ENCODE measurements around the gene SNX6.
"Not testable (repeated sequence)": the region's sequence is repeated elsewhere in the genome, so short reads cannot be mapped to it uniquely, and the experiment has no call there.

SNX6 gene

GRCh38 chr14:34634360-34634771 is 4.4 kb upstream of the SNX6 start:
- DNase-seq (ENCODE audit: low spot score) = not testable (repeated sequence)

- DNase-seq (ENCODE audit: low spot score) = no peak
These were observed 3.8 kb upstream of the SNX6 start for GRCh38 chr14:34633742-34634141.

- DNase-seq (ENCODE audit: low spot score) = no peak
These were observed 2.5 kb upstream of the SNX6 start for GRCh38 chr14:34632411-34632978.

- DNase-seq (ENCODE audit: low spot score) = no peak
These were observed 648 bp downstream of the SNX6 start for GRCh38 chr14:34629344-34629656.

DNA sequence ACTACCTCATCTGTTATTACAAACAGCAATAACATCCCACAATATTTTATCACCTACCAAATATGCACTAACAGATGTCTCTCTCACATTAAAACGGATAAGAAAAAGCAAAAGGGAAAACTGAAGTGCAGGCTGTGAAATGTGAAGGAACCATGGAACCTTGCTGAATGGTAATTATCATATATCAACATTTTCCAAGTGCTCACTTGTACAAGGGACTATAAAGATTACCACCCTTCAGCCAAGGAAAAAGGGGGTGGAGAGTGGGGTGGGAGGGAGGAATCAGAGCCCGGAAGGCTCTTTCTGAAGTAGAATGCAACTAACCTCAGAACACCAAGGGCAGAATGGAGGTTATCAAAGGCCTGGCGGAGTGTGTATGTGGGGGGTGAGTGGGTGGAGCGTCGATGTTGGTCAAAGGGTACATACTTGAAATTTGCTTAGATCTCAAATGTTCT is 1.2 kb downstream of the SNX6 start:
- DNase-seq (ENCODE audit: low spot score) = peak; percentile 24

DNA sequence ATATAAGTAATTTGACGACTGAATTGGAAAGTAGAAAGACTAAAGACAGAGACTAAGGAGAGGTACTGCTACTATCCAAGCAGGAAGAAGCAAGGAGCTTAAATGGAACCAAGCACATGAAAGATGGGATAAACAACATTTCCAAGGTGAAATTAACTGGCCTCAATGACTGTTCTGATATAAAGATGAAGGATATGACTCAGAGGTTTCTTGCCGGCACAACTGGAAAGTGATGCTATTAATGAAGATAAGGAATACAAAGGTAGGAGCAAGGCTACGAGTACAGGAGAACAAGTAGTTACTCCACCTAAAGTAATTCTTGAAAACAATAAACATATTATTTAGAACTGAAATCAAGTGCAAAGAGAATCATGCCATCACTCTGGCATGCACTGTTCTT is 6.4 kb downstream of the SNX6 start:
- no peak for DNase-seq (ENCODE audit: low spot score)

DNA sequence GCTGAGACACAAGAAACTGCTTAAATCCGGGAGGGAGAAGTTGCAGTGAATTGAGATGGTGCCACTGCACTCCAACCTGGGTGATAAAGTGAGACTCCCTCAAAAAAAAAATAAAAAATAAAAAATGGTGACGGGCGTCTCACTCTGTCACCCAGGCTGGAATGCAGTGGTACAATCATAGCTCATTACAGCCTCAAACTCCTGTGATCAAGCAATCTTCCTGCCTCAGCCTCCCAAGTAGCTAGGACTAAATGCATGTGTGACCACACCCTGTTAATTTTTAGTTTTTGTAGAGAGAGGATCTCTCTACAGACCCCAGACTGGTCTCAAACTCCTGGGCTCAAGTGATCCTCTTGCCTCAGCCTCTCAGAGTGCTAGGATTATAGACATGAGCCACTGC is 9.1 kb downstream of the SNX6 start:
- no peak for DNase-seq (ENCODE audit: low spot score)

GRCh38 chr14:34620115-34620514 is 9.8 kb downstream of the SNX6 start:
- DNase-seq (ENCODE audit: low spot score) = no peak

DNA sequence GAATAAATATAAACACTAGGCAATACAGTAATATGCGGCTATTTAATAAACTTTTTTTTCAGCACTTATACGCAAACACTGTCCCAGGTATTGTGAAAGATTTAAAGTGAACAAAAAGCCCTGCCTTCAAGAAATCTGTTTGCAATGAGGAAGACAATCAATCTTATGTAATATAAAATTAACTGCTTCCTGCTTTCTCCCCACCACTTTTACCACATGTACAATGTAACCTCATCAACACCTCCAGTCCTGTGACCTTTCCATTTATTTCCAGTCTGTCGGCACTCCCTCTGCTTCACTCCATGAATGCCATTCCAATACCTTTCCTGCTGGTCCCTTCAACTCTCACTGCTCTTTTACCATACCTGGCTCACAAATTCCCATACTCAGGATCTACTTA is 10.5 kb downstream of the SNX6 start:
- no peak for DNase-seq (ENCODE audit: low spot score)

DNA sequence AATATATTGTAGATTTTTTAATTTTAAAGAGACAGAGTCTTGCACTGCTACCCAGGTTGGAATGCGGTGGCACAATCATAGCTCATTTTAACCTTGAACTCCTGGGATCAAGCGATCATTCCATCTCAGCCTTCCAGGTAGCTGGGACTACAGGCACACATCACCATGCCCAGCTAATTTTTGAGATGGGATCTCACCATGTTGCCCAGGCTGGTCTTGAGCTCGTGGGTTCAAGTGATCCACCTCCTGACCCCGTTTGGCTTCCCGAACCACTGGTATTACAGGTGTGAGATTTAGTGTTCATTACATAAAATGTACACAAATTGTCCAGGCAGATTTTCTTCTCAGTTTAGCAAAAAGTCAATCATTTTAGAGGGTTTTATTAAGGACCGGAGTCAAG is 13.6 kb downstream of the SNX6 start:
- DNase-seq (ENCODE audit: low spot score) = no peak

GRCh38 chr14:34615507-34615906 is 14.4 kb downstream of the SNX6 start:
- no peak for DNase-seq (ENCODE audit: low spot score)

DNA sequence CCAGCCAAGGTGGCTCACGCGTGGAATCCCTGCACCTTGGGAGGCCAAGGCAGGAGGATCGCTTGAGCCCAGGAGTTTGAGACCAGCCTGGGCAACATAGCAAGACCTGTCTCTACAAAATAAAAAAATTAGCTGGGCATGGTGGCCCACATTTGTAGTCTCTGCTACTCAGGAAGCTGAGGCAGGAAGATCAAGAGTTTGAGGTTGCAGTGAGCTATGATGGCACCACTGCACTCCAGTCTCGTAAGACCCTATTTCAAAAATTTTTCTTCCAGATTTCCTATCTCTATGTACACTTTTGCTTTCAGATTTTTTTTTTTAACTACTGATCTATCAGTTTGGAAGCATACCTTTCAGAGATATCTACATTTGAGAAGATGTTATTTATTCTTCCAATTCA is 15.3 kb downstream of the SNX6 start:
- DNase-seq (ENCODE audit: low spot score) = no peak

DNA sequence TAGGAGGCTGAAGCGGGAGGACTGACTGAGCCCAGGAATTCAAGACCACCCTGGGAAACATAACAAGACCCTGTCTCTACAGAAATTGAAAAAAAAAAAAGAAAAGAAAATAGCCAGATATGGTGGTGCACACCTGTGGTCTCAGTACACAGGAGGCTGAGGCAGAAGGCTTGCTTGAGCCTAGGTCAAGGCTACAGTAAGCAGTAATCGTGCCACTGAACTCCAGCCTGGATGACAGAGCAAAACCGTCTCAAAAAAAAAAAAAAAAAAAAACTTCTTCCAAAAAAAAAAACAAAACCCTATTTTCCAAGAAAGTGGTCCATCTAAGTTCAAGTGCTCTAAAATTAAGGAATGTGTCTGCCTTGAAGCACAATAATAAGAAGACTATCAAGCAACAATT is 19.8 kb downstream of the SNX6 start:
- no peak for DNase-seq (ENCODE audit: low spot score)

- no peak for DNase-seq (ENCODE audit: low spot score)
These were observed 24.5 kb downstream of the SNX6 start for GRCh38 chr14:34605461-34605860.

GRCh38 chr14:34604995-34605394 is 25.0 kb downstream of the SNX6 start:
- DNase-seq (ENCODE audit: low spot score) = peak; percentile 12

DNA sequence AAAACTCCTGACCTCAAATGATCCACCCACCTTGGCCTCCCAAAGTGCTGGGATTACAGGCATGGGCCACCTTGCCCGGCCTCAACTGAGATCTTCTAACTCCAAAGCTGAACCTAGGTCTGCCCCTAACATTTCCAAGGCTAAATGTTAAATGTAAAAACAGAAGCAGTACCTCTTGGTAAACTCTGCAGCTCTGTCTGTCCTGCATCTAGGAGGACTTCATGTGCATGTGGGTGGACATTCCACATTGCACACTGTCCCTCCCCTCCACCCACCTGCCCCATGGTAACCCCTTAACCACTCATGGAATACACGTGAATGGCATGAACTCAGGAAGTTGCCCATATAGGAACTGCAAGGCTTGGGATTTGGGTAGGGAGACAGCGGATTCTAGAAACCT is 33.1 kb downstream of the SNX6 start:
- DNase-seq (ENCODE audit: low spot score) = no peak

- peak; percentile 16 for DNase-seq (ENCODE audit: low spot score)
These were observed 36.1 kb downstream of the SNX6 start for GRCh38 chr14:34593740-34594375.

DNA sequence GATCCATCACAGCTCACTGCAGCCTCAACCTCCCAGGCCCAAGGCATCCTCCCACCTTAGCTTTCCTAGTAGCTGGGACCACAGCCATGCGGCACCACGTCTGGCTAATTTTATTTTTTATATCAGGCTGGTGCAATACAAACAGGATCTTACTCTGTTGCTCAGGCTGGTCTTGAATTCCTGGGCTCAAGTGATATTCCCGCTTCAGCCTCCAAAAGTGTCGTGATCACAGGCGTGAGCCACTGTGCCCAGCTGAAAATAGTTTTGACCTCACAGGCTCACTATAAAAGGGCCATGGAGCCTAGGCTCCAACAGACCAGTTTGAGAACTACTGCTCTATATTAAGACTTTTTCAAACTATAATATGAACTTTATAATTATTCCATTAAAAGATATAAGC is 37.3 kb downstream of the SNX6 start:
- DNase-seq (ENCODE audit: low spot score) = no peak

GRCh38 chr14:34583525-34583924 is 46.4 kb downstream of the SNX6 start:
- no peak for DNase-seq (ENCODE audit: low spot score)

GRCh38 chr14:34582117-34582680 is 47.7 kb downstream of the SNX6 start:
- no peak for DNase-seq (ENCODE audit: low spot score)

- DNase-seq (ENCODE audit: low spot score) = no peak
These were observed 49.6 kb downstream of the SNX6 start for GRCh38 chr14:34580381-34580780.

DNA sequence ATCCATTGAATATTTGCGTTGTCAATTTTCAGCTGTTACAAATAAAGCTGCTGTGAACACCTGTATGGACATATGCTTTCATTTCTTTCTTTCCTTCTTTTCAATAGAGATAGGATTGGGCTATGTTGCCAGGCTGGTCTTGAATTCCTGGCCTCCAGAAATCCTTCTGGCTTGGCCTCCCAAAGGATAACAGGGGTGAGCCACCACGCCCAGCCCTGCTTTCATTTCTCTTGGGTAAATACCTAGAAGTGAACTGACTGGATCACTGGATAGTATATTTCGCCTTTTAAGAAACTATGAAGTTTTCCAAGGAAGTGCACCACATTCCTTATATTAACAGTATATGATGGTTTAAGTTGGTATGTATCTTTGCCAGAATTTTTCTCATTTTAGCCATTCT is 58.2 kb downstream of the SNX6 start:
- no peak for DNase-seq (ENCODE audit: low spot score)

GRCh38 chr14:34569750-34570149 is 60.2 kb downstream of the SNX6 start:
- DNase-seq (ENCODE audit: low spot score) = no peak

DNA sequence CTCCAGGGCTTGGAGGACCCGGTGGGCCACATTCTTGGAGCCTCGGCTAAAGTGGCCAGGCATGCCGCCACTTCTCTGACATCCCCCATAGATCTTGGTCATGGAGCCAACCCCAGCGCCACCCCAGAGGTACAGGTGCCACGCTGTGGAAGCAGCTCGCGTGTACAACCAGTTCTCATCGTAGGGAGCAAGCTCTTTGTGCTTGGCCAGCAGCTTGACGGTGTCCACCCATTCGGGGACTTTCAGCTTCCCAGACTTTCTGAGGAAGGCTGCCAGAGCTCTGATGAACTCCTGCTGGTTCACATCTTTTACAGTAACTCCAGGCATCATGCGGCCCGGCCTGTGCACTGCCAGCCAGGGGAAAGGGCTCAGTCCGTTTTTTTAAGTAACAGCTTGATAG is 61.1 kb downstream of the SNX6 start:
- DNase-seq (ENCODE audit: low spot score) = no peak
